GM19372 (cell line): ENCODE data around the gene MEIOB.

ENCODE experiments used
- ATAC-seq: cut with Tn5 transposase; IDR thresholded peaks from one replicate; pipeline ENCODE4 v1.9.1; 2021; ENCODE audit warnings: mild to moderate bottlenecking, low read depth, moderate library complexity; ENCODE audit not compliant: unreplicated experiment

Gene MEIOB

GRCh38 chr16:1789643-1790045 is 82.3 kb downstream of the MEIOB start:
- no peak for ATAC-seq

- ATAC-seq: no peak
These were observed 83.3 kb downstream of the MEIOB start for GRCh38 chr16:1788708-1789100.

- no peak for ATAC-seq
These were observed 83.8 kb downstream of the MEIOB start for GRCh38 chr16:1788095-1788707.

GRCh38 chr16:1787322-1788094 is 84.5 kb downstream of the MEIOB start:
- no peak for ATAC-seq

- no peak for ATAC-seq
These were observed 85.0 kb downstream of the MEIOB start for GRCh38 chr16:1787056-1787321.

- no peak for ATAC-seq
These were observed 85.5 kb downstream of the MEIOB start for GRCh38 chr16:1786242-1787055.

- ATAC-seq: no peak
These were observed 86.2 kb downstream of the MEIOB start for GRCh38 chr16:1785846-1786170.

- no peak for ATAC-seq
These were observed 86.8 kb downstream of the MEIOB start for GRCh38 chr16:1784977-1785845.
